Dedifferentiated amniotic fluid mesenchymal stem cell (primary cell): ENCODE measurements around the gene CUL3.

ENCODE experiments used
- DNase-seq: peaks from one replicate; pipeline ENCODE4 v3.0.0-alpha.2; 2016; ENCODE audit errors: extremely low spot score

CUL3 gene

GRCh38 chr2:224580248-224580647, 4.9 kb downstream of the CUL3 start:
- no peak for DNase-seq

- no peak for DNase-seq
These were observed 5.8 kb downstream of the CUL3 start for GRCh38 chr2:224579411-224579810.

- no peak for DNase-seq
These were observed 7.6 kb downstream of the CUL3 start for GRCh38 chr2:224577541-224577940.

- no peak for DNase-seq
These were observed 9.0 kb downstream of the CUL3 start for GRCh38 chr2:224576088-224576715.

- no peak for DNase-seq
These were observed 10.6 kb downstream of the CUL3 start for GRCh38 chr2:224574423-224575084.

- DNase-seq: no peak
These were observed 11.4 kb downstream of the CUL3 start for GRCh38 chr2:224573724-224574123.

- no peak for DNase-seq
These were observed 12.8 kb downstream of the CUL3 start for GRCh38 chr2:224572338-224572737.

- DNase-seq: peak; percentile 26
These were observed 14.7 kb downstream of the CUL3 start for GRCh38 chr2:224570328-224570993.

- DNase-seq: peak; percentile 23
These were observed 15.5 kb downstream of the CUL3 start for GRCh38 chr2:224569654-224570053.

- DNase-seq: no peak
These were observed 19.6 kb downstream of the CUL3 start for GRCh38 chr2:224565452-224566035.

GRCh38 chr2:224563537-224563936, 21.6 kb downstream of the CUL3 start:
- peak; percentile 86 for DNase-seq

- no peak for DNase-seq
These were observed 22.3 kb downstream of the CUL3 start for GRCh38 chr2:224562831-224563230.

- DNase-seq: no peak
These were observed 23.7 kb downstream of the CUL3 start for GRCh38 chr2:224561234-224562005.

- no peak for DNase-seq
These were observed 24.6 kb downstream of the CUL3 start for GRCh38 chr2:224560549-224560948.

- no peak for DNase-seq
These were observed 27.6 kb downstream of the CUL3 start for GRCh38 chr2:224557610-224558009.

- no peak for DNase-seq
These were observed 28.8 kb downstream of the CUL3 start for GRCh38 chr2:224556381-224556780.

GRCh38 chr2:224555823-224556366, 29.3 kb downstream of the CUL3 start:
- no peak for DNase-seq

- DNase-seq: no peak
These were observed 32.4 kb downstream of the CUL3 start for GRCh38 chr2:224552771-224553170.

- DNase-seq: no peak
These were observed 33.5 kb downstream of the CUL3 start for GRCh38 chr2:224551693-224552092.

GRCh38 chr2:224546926-224547325, 38.2 kb downstream of the CUL3 start:
- no peak for DNase-seq

- peak; percentile 63 for DNase-seq
These were observed 39.1 kb downstream of the CUL3 start for GRCh38 chr2:224545884-224546644.
